ENCODE data around the gene MBD2.

The MBD2 gene

GRCh38 chr18:54192900-54193299 is 31.6 kb downstream of the MBD2 start:
- DNase-seq, result no peak

- DNase-seq, result no peak
These were observed 32.1 kb downstream of the MBD2 start for GRCh38 chr18:54192415-54192814.

- no peak for DNase-seq
These were observed 33.1 kb downstream of the MBD2 start for GRCh38 chr18:54191352-54191751.

GRCh38 chr18:54187372-54187771 is 37.1 kb downstream of the MBD2 start:
- no peak for DNase-seq

GRCh38 chr18:54184836-54185235 is 39.6 kb downstream of the MBD2 start:
- DNase-seq, result no peak

- no peak for DNase-seq
These were observed 41.1 kb downstream of the MBD2 start for GRCh38 chr18:54183390-54183789.

GRCh38 chr18:54181856-54182602 is 42.4 kb downstream of the MBD2 start:
- DNase-seq, result no peak

GRCh38 chr18:54173980-54174630 is 50.4 kb downstream of the MBD2 start:
- DNase-seq, result no peak

- DNase-seq, result no peak
These were observed 51.2 kb downstream of the MBD2 start for GRCh38 chr18:54173250-54173649.

GRCh38 chr18:54169431-54170403 is 54.8 kb downstream of the MBD2 start:
- DNase-seq, result no peak

GRCh38 chr18:54165450-54165849 is 59.0 kb downstream of the MBD2 start:
- DNase-seq, result no peak

- DNase-seq, result no peak
These were observed 61.0 kb downstream of the MBD2 start for GRCh38 chr18:54163453-54163852.

- no peak for DNase-seq
These were observed 62.0 kb downstream of the MBD2 start for GRCh38 chr18:54162431-54162830.

- DNase-seq, result no peak
These were observed 63.2 kb downstream of the MBD2 start for GRCh38 chr18:54161267-54161666.

- DNase-seq, result no peak
These were observed 64.6 kb downstream of the MBD2 start for GRCh38 chr18:54159906-54160305.

GRCh38 chr18:54157646-54158385 is 66.7 kb downstream of the MBD2 start:
- no peak for DNase-seq

GRCh38 chr18:54155412-54155811 is 69.1 kb downstream of the MBD2 start:
- DNase-seq, result no peak

- DNase-seq, result no peak
These were observed 70.2 kb downstream of the MBD2 start for GRCh38 chr18:54154231-54154630.

GRCh38 chr18:54151376-54151775 is 73.1 kb downstream of the MBD2 start:
- DNase-seq, result no peak

GRCh38 chr18:54150226-54150625 is 74.2 kb downstream of the MBD2 start:
- DNase-seq, result no peak

GRCh38 chr18:54149078-54149697 is 75.3 kb downstream of the MBD2 start:
- no peak for DNase-seq

- DNase-seq, result no peak
These were observed 75.8 kb downstream of the MBD2 start for GRCh38 chr18:54148678-54149077.

Data from activated gamma-delta T cell treated with Interleukin-2 at 50 U/mL for 16 hours (primary cell).